Nephron (organoid): ENCODE data around the gene GAK.
A peak's percentile ranks its signal among the peaks of the same experiment; 100 is the strongest.
"Not testable (repeated sequence)": the region's sequence is repeated elsewhere in the genome, so short reads cannot be mapped to it uniquely, and the experiment has no call there.

Experiments used
- H3K27ac Mint-ChIP-seq, 3 experiments: 2 replicates each; pipeline ENCODE4 v1.8.0; 2020; ENCODE audit warnings: mixed read lengths in 3 of 3, mild to moderate bottlenecking in 2 of 3, moderate library complexity in 1 of 3
- H3K27me3 Mint-ChIP-seq: 2 replicates; pipeline ENCODE4 v1.8.0; 2021; ENCODE audit warnings: low read depth, mild to moderate bottlenecking, moderate library complexity, mixed read lengths
- H3K36me3 Mint-ChIP-seq: 2 replicates; pipeline ENCODE4 v1.8.0; 2020; ENCODE audit warnings: low read depth, mixed read lengths
- H3K4me1 Mint-ChIP-seq: 2 replicates; pipeline ENCODE4 v1.8.0; 2020; ENCODE audit warnings: mixed read lengths
- H3K4me3 Mint-ChIP-seq, 3 experiments: 2 replicates each; pipeline ENCODE4 v1.8.0; 2020; ENCODE audit warnings: mild to moderate bottlenecking in 3 of 3, mixed read lengths in 3 of 3, moderate library complexity in 2 of 3
- H3K9me3 Mint-ChIP-seq: 2 replicates; pipeline ENCODE4 v1.8.0; 2020; ENCODE audit warnings: mixed read lengths
- CTCF ChIP-seq, 3 experiments: fragments of 200-600 bp; sonication (generic); IDR thresholded peaks; one replicate each; pipeline ENCODE4 v1.5.0; 2021; ENCODE audit warnings: antibody characterized with exemption in 3 of 3; ENCODE audit not compliant: unreplicated experiment in 3 of 3

The GAK gene

GRCh38 chr4:808860-809570, 123.1 kb downstream of the GAK start:
- no peak for TF ChIP-seq CTCF (IDR thresholded peaks at IDR 0.05; ENCODE audit: unreplicated experiment in 3 of 3)
- H3K9me3 Mint-ChIP-seq = peaks cover 8% of the 10 kb centered on the region
- no peaks in the 10 kb centered on the region for H3K36me3 Mint-ChIP-seq
- H3K4me1 Mint-ChIP-seq = no peaks in the 10 kb centered on the region
- H3K27ac Mint-ChIP-seq = no peak overlapping the region
- peaks cover 45% of the 10 kb centered on the region for H3K27me3 Mint-ChIP-seq
- no peak overlapping the region for H3K4me3 Mint-ChIP-seq

- Mint-ChIP-seq H3K27ac (no peak overlapping the region), H3K4me1 (no peaks in the 10 kb centered on the region), H3K27me3 (peaks cover 36% of the 10 kb centered on the region), H3K9me3 (peaks cover 10% of the 10 kb centered on the region), H3K36me3 (no peaks in the 10 kb centered on the region), H3K4me3 (no peak overlapping the region)
- no peak for TF ChIP-seq CTCF (IDR thresholded peaks at IDR 0.05; ENCODE audit: unreplicated experiment in 3 of 3)
These were observed 124.3 kb downstream of the GAK start for GRCh38 chr4:807792-808191.

GRCh38 chr4:806979-807378, 125.1 kb downstream of the GAK start:
- H3K4me1 Mint-ChIP-seq, H3K36me3 Mint-ChIP-seq, H3K27ac Mint-ChIP-seq: not testable (repeated sequence)
- H3K9me3 Mint-ChIP-seq = peaks cover 11% of the 10 kb centered on the region
- peaks cover 28% of the 10 kb centered on the region for H3K27me3 Mint-ChIP-seq
- H3K4me3 Mint-ChIP-seq = peak overlapping the region in 1 of 3 experiments; percentile 35

GRCh38 chr4:804804-805203, 127.3 kb downstream of the GAK start:
- no peak overlapping the region for H3K27ac Mint-ChIP-seq
- no peak overlapping the region for H3K4me3 Mint-ChIP-seq
- H3K27me3 Mint-ChIP-seq = peaks cover 18% of the 10 kb centered on the region
- TF ChIP-seq CTCF (IDR thresholded peaks at IDR 0.05; ENCODE audit: unreplicated experiment in 3 of 3) = no peak
- H3K36me3 Mint-ChIP-seq = no peaks in the 10 kb centered on the region
- no peaks in the 10 kb centered on the region for H3K4me1 Mint-ChIP-seq
- H3K9me3 Mint-ChIP-seq = peaks cover 12% of the 10 kb centered on the region

GRCh38 chr4:803884-804283, 128.2 kb downstream of the GAK start:
- Mint-ChIP-seq H3K27me3 (peaks cover 18% of the 10 kb centered on the region), H3K4me3 (no peak overlapping the region), H3K36me3 (no peaks in the 10 kb centered on the region), H3K27ac (no peak overlapping the region), H3K9me3 (peaks cover 12% of the 10 kb centered on the region), H3K4me1 (no peaks in the 10 kb centered on the region)
- TF ChIP-seq CTCF (IDR thresholded peaks at IDR 0.05; ENCODE audit: unreplicated experiment in 3 of 3) = no peak

- no peaks in the 10 kb centered on the region for H3K4me1 Mint-ChIP-seq
- H3K27ac Mint-ChIP-seq = no peak overlapping the region
- H3K36me3 Mint-ChIP-seq = no peaks in the 10 kb centered on the region
- peaks cover 12% of the 10 kb centered on the region for H3K9me3 Mint-ChIP-seq
- H3K4me3 Mint-ChIP-seq = no peak overlapping the region
- TF ChIP-seq CTCF (IDR thresholded peaks at IDR 0.05; ENCODE audit: unreplicated experiment in 3 of 3) = no peak
- H3K27me3 Mint-ChIP-seq = peaks cover 28% of the 10 kb centered on the region
These were observed 130.5 kb downstream of the GAK start for GRCh38 chr4:801436-802124.
